OCI-LY1 (cell line): ENCODE data around the gene ERH.

ENCODE experiments used
- H2AFZ ChIP-seq: fragments of 200-600 bp; sonication (generic), shearing (Covaris generic); 2 replicates; pipeline ENCODE4 v1.6.0; 2014; ENCODE audit warnings: antibody characterized with exemption, mild to moderate bottlenecking, low read length
- H3F3A ChIP-seq: fragments of 200-600 bp; sonication (generic), shearing (Covaris generic); 2 replicates; pipeline ENCODE4 v1.6.0; 2014; ENCODE audit warnings: mild to moderate bottlenecking, antibody characterized with exemption, low read length, moderate library complexity; ENCODE audit not compliant: insufficient read depth
- H3K27ac ChIP-seq: fragments of 200-600 bp; sonication (generic); 2 replicates; pipeline ENCODE4 v1.5.1; 2014; ENCODE audit warnings: low read length, mixed run types, mild to moderate bottlenecking, low read depth; ENCODE audit not compliant: poor library complexity, severe bottlenecking
- H3K27me3 ChIP-seq: fragments of 200-600 bp; sonication (generic); 2 replicates; pipeline ENCODE4 v1.6.0; 2014; ENCODE audit warnings: antibody characterized with exemption, mild to moderate bottlenecking, low read length, moderate library complexity; ENCODE audit not compliant: insufficient read depth
- H3K36me3 ChIP-seq: fragments of 200-600 bp; sonication (generic); 2 replicates; pipeline ENCODE4 v1.6.1; 2014; ENCODE audit warnings: mild to moderate bottlenecking, antibody characterized with exemption, low read length, moderate library complexity, mixed read lengths; ENCODE audit not compliant: insufficient read depth
- H3K4me1 ChIP-seq: fragments of 200-600 bp; sonication (generic); 2 replicates; pipeline ENCODE4 v1.5.1; 2014; ENCODE audit warnings: mild to moderate bottlenecking, low read length, moderate library complexity; ENCODE audit not compliant: insufficient read depth, severe bottlenecking
- H3K4me2 ChIP-seq: fragments of 200-600 bp; sonication (generic), shearing (Covaris generic); 2 replicates; pipeline ENCODE4 v1.6.1; 2014; ENCODE audit warnings: low read length
- H3K4me3 ChIP-seq: fragments of 200-600 bp; sonication (generic); 2 replicates; pipeline ENCODE4 v1.5.1; 2014; ENCODE audit warnings: low read length, low read depth, mild to moderate bottlenecking, mixed read lengths; ENCODE audit not compliant: poor library complexity, severe bottlenecking
- H3K79me2 ChIP-seq: fragments of 200-600 bp; shearing (Covaris generic); 2 replicates; pipeline ENCODE4 v1.6.1; 2016; ENCODE audit warnings: mixed run types, low read length, mixed read lengths; ENCODE audit not compliant: insufficient read depth
- H3K9ac ChIP-seq: fragments of 200-600 bp; sonication (generic), shearing (Covaris generic); 2 replicates; pipeline ENCODE4 v1.6.1; 2014; ENCODE audit warnings: mild to moderate bottlenecking, low read length, mixed read lengths
- H3K9me2 ChIP-seq: fragments of 200-600 bp; sonication (generic), shearing (Covaris generic); 2 replicates; pipeline ENCODE4 v1.6.1; 2014; ENCODE audit warnings: low read depth, mild to moderate bottlenecking, low read length, mixed read lengths
- H3K9me3 ChIP-seq: fragments of 200-600 bp; shearing (Covaris generic); 2 replicates; pipeline ENCODE4 v1.6.1; 2014; ENCODE audit warnings: low read length, mixed read lengths
- H4K20me1 ChIP-seq: fragments of 200-600 bp; sonication (generic), shearing (Covaris generic); 2 replicates; pipeline ENCODE4 v1.6.0; 2016; ENCODE audit warnings: mild to moderate bottlenecking, low read length; ENCODE audit not compliant: insufficient read depth
- CTCF ChIP-seq: fragments of 200-600 bp; sonication (generic), shearing (Covaris generic); IDR thresholded peaks from 2 replicates; pipeline ENCODE4 v1.5.1; 2017; ENCODE audit warnings: mild to moderate bottlenecking, antibody characterized with exemption, low read length, moderate library complexity, mixed read lengths
- EZH2 ChIP-seq: fragments of 200-600 bp; sonication (generic), shearing (Covaris generic); IDR thresholded peaks from 2 replicates; pipeline ENCODE4 v1.8.0; 2017; ENCODE audit warnings: borderline replicate concordance, mixed run types, mild to moderate bottlenecking, antibody characterized with exemption, low read length, moderate library complexity, mixed read lengths

Gene ERH

DNA sequence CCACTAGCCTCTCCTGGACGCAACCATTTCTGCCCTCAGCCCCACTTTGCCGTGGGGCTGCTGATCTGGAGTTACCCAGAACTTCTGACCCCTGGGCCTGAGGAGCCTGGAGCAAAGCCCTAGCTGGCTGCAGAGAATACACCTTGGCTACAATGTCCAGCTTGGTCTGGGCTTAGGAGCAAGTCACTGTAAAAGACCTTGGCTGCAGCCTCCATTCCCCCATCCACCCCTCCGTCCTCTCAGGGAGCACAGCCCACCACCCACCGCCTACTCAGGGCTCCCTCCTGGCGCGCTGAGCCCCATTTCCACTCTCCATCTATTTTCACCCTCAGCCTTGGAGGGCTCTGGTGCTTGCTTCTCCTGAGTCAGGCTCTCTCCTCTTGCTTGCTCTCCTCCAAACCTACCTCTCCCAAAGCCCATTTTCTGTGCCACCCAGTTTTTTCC, 42.9 kb downstream of the ERH start:
- Histone ChIP-seq H3K36me3 (no peaks in the 10 kb centered on the region), H3K9ac (no peak overlapping the region; the same call in 1 of the 2 replicates), H3K9me3 (no peaks in the 10 kb centered on the region), H2AFZ (no peak overlapping the region), H3F3A (no peaks in the 10 kb centered on the region), H3K79me2 (no peaks in the 10 kb centered on the region), H3K4me2 (peak overlapping the region; percentile 58; the same call in 1 of the 2 replicates), H3K27ac (peak overlapping the region; percentile 67), H3K9me2 (no peaks in the 10 kb centered on the region), H3K4me3 (peak overlapping the region; percentile 40), H3K4me1 (peaks cover 21% of the 10 kb centered on the region), H3K27me3 (no peaks in the 10 kb centered on the region), H4K20me1 (no peaks in the 10 kb centered on the region)
- TF ChIP-seq CTCF, result no peak

- Histone ChIP-seq H3K9me2 (no peaks in the 10 kb centered on the region), H3K9ac (peak overlapping the region; percentile 35; the same call in 1 of the 2 replicates), H3K4me2 (peak overlapping the region; percentile 58), H3F3A (no peaks in the 10 kb centered on the region), H3K9me3 (no peaks in the 10 kb centered on the region), H3K27ac (peak overlapping the region; percentile 67), H3K27me3 (no peaks in the 10 kb centered on the region), H3K4me3 (peak overlapping the region; percentile 40), H4K20me1 (no peaks in the 10 kb centered on the region), H2AFZ (no peak overlapping the region), H3K4me1 (peaks cover 21% of the 10 kb centered on the region), H3K79me2 (no peaks in the 10 kb centered on the region), H3K36me3 (no peaks in the 10 kb centered on the region)
- no peak for TF ChIP-seq EZH2
- no peak for TF ChIP-seq CTCF
Measured at GRCh38 chr14:69354383-69355153, 43.5 kb downstream of the ERH start.

- Histone ChIP-seq H3K27ac (no peak overlapping the region), H3K9me3 (no peaks in the 10 kb centered on the region), H3K79me2 (no peaks in the 10 kb centered on the region), H3K9ac (no peak overlapping the region), H3K9me2 (no peaks in the 10 kb centered on the region), H2AFZ (no peak overlapping the region), H3K4me2 (no peak overlapping the region), H3K4me1 (peaks cover 21% of the 10 kb centered on the region), H3K36me3 (no peaks in the 10 kb centered on the region), H4K20me1 (no peaks in the 10 kb centered on the region), H3K27me3 (no peaks in the 10 kb centered on the region), H3F3A (no peaks in the 10 kb centered on the region), H3K4me3 (no peak overlapping the region)
- no peak for TF ChIP-seq CTCF
Measured at GRCh38 chr14:69353168-69353567, 44.9 kb downstream of the ERH start.
